Central memory CD4-positive, alpha-beta T cell (primary cell): Measurements from ENCODE around the gene CFAP97D1.

Experiments
- DNase-seq: peaks from one replicate; pipeline ENCODE4 v3.0.0; 2022
- total RNA-seq, 3 experiments: gene quantifications; one replicate each; lab custom pipeline; 2026; lab: John Stamatoyannopoulos, UW

Gene CFAP97D1
- total RNA-seq, result 0 reads per million in 3 experiments

GRCh38 chr17:43780135-43780534 lies at the start of gene CFAP97D1:
CFAP97D1 (plus strand) TSS chr17:43780435; CDS start chr17:43780463, 28 bp downstream.
- no peak for DNase-seq

- DNase-seq, result no peak
Measured at GRCh38 chr17:43732958-43733357, 47.3 kb upstream of the CFAP97D1 start.

- no peak for DNase-seq
Measured at GRCh38 chr17:43733956-43734355, 46.3 kb upstream of the CFAP97D1 start.

- no peak for DNase-seq
Measured at GRCh38 chr17:43734376-43734775, 45.9 kb upstream of the CFAP97D1 start.

- no peak for DNase-seq
Measured at GRCh38 chr17:43736389-43736788, 43.8 kb upstream of the CFAP97D1 start.

- no peak for DNase-seq
Measured at GRCh38 chr17:43737722-43738121, 42.5 kb upstream of the CFAP97D1 start.

GRCh38 chr17:43740541-43740940 lies 39.7 kb upstream of the CFAP97D1 start:
- no peak for DNase-seq

GRCh38 chr17:43741636-43742035 lies 38.6 kb upstream of the CFAP97D1 start:
- DNase-seq, result no peak

- DNase-seq, result no peak
Measured at GRCh38 chr17:43745541-43745940, 34.7 kb upstream of the CFAP97D1 start.

- DNase-seq, result no peak
Measured at GRCh38 chr17:43750153-43750552, 30.1 kb upstream of the CFAP97D1 start.

GRCh38 chr17:43753493-43754129 lies 26.6 kb upstream of the CFAP97D1 start:
- DNase-seq, result no peak

GRCh38 chr17:43754947-43755346 lies 25.3 kb upstream of the CFAP97D1 start:
- no peak for DNase-seq

- no peak for DNase-seq
Measured at GRCh38 chr17:43755389-43755875, 24.8 kb upstream of the CFAP97D1 start.

GRCh38 chr17:43756201-43756600 lies 24.0 kb upstream of the CFAP97D1 start:
- DNase-seq, result no peak

GRCh38 chr17:43757171-43757660 lies 23.0 kb upstream of the CFAP97D1 start:
- DNase-seq, result no peak

GRCh38 chr17:43758086-43758485 lies 22.1 kb upstream of the CFAP97D1 start:
- DNase-seq, result no peak

GRCh38 chr17:43758497-43759174 lies 21.6 kb upstream of the CFAP97D1 start, which contains the start of gene SOST:
SOST (minus strand) TSS chr17:43758791; CDS start chr17:43758741, 50 bp downstream.
- no peak for DNase-seq

GRCh38 chr17:43759836-43760235 lies 20.4 kb upstream of the CFAP97D1 start:
- no peak for DNase-seq

- peak; percentile 77 for DNase-seq
Measured at GRCh38 chr17:43760254-43760852, 19.9 kb upstream of the CFAP97D1 start.

GRCh38 chr17:43766413-43767052 lies 13.7 kb upstream of the CFAP97D1 start:
- DNase-seq, result no peak

- DNase-seq, result no peak
Measured at GRCh38 chr17:43767053-43767712, 13.1 kb upstream of the CFAP97D1 start.

GRCh38 chr17:43767713-43768059 lies 12.5 kb upstream of the CFAP97D1 start:
- no peak for DNase-seq

GRCh38 chr17:43768382-43768781 lies 11.9 kb upstream of the CFAP97D1 start:
- no peak for DNase-seq
